Tibial artery (tissue), 4 donors: Measurements from ENCODE around the gene ABLIM2.

Experiments
- DNase-seq, 2 donors: peaks; one replicate each; pipeline ENCODE4 v3.0.0-alpha.2; 2019
- H3K27ac ChIP-seq, 2 donors: fragments of 200-600 bp; sonication (generic) in 1 of 2; 1 replicate in 1 of 2; 2 replicates in 1 of 2; pipeline ENCODE4 v1.5.1; 2018 to 2019; ENCODE audit warnings: mild to moderate bottlenecking in 1 of 2
- H3K27me3 ChIP-seq, 2 donors: fragments of 200-600 bp; sonication (generic) in 1 of 2; one replicate each; pipeline versions ENCODE4 v1.5.1 to v1.6.0; 2016 to 2019
- H3K36me3 ChIP-seq, 3 donors: fragments of 200-600 bp; sonication (generic) in 2 of 3; one replicate each; pipeline ENCODE4 v1.5.1; 2016 to 2019; ENCODE audit warnings: mild to moderate bottlenecking in 2 of 3
- H3K4me1 ChIP-seq, 4 donors: fragments of 200-600 bp; sonication (generic) in 2 of 4; 1 replicate in 3 of 4; 2 replicates in 1 of 4; pipeline ENCODE4 v1.5.1; 2016 to 2019
- H3K4me3 ChIP-seq, 2 donors: fragments of 200-600 bp; sonication (generic) in 1 of 2; 1 replicate in 1 of 2; 2 replicates in 1 of 2; pipeline ENCODE4 v1.5.1; 2018 to 2019; ENCODE audit warnings: mild to moderate bottlenecking in 2 of 2
- H3K9me3 ChIP-seq, 3 donors: fragments of 200-600 bp; sonication (generic) in 1 of 3; one replicate each; pipeline ENCODE4 v1.5.1; 2016 to 2019
- intact Hi-C: fragments of 100-400 bp; cut with DNase I; formaldehyde crosslinking; loops from one replicate; pipeline ENCODE4 v1.15.0; 2023; ENCODE audit warnings: low total_unique reads
- TF ChIP-seq, protein P1 (sequence below), 2 experiments: fragments of 200-600 bp in 1 of 2; fragments of 450-650 bp in 1 of 2; IDR thresholded peaks; one replicate each; pipeline ENCODE4 v1.5.1; 2017 to 2019; ENCODE audit warnings: antibody characterized with exemption in 2 of 2, mild to moderate bottlenecking in 1 of 2, moderate library complexity in 1 of 2

Gene ABLIM2

DNA sequence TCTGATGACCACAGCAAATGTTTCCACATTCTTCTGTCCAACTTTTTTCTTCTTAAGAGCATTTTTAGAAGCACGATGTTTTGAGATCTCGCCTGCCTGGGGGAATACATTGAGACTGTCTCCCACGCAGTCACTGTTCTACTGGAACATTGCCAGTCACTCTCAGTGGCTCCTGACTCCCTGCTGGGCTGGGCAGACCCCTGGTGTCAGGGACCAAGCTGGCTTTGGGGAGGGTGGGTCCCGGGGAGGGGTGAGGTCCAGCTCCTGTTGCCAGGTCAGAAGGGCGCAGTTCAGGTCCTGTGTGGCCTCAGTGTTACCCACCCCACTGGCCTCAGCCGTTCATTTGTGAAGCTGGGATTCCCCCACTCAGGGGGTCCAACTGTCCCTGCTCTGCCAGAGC, 18.9 kb upstream of the ABLIM2 start:
- no peaks in the 10 kb centered on the region for H3K36me3 ChIP-seq
- no peaks in the 10 kb centered on the region for H3K9me3 ChIP-seq
- TF ChIP-seq, protein P1, sequence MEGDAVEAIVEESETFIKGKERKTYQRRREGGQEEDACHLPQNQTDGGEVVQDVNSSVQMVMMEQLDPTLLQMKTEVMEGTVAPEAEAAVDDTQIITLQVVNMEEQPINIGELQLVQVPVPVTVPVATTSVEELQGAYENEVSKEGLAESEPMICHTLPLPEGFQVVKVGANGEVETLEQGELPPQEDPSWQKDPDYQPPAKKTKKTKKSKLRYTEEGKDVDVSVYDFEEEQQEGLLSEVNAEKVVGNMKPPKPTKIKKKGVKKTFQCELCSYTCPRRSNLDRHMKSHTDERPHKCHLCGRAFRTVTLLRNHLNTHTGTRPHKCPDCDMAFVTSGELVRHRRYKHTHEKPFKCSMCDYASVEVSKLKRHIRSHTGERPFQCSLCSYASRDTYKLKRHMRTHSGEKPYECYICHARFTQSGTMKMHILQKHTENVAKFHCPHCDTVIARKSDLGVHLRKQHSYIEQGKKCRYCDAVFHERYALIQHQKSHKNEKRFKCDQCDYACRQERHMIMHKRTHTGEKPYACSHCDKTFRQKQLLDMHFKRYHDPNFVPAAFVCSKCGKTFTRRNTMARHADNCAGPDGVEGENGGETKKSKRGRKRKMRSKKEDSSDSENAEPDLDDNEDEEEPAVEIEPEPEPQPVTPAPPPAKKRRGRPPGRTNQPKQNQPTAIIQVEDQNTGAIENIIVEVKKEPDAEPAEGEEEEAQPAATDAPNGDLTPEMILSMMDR (IDR thresholded peaks at IDR 0.05), result no peak
- peaks cover 0 to 21% of the 10 kb centered on the region in 2 donors for H3K27me3 ChIP-seq
- H3K27ac ChIP-seq, result no peak overlapping the region
- no peak overlapping the region for H3K4me3 ChIP-seq
- intact Hi-C loops, result no loop called here
- no peak for DNase-seq
- H3K4me1 ChIP-seq, result no peaks in the 10 kb centered on the region

DNA sequence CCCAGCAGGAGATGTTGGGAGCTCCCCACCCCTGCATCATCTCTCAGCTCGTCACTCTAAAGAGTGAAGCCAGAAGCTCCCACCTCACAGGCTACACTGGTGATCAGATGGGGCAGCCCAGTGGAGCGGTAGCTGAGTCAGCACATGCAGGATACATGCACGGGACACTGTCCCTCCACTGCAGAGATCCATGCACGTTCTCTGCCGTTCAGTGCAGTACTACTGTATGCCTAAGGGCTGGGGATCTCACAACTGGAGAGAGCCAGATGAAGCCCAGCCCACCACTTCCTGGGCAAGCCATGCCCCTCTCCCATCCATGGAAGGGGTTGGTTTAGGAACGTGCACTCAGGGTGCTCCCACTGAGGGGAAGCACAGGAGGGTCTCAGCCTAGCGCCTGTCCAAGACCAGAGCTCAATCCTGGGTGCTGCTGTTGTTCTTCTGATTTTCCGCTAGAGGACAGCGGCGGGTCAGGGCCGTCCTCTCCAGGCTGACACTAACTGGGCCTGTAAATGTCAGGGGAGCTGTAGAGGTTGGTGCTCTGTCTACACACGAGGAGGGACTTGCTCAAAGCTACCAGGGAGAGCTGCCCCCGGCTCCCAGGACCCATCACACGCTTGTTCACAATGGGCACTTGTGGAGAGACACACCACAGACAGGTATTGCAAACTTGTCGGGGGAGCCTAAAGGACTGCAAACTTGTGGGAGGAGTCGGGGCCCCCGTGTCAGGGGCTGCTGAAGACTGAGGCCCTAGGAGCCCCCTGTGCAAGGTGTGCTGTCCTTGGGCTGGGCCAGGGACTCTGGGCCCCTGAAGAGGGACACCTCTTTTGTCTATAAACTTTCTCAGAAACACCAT, 18.2 kb upstream of the ABLIM2 start:
- Histone ChIP-seq H3K4me3 (no peak overlapping the region), H3K9me3 (no peaks in the 10 kb centered on the region), H3K36me3 (no peaks in the 10 kb centered on the region), H3K27me3 (peaks cover 0 to 18% of the 10 kb centered on the region in 2 donors), H3K4me1 (no peaks in the 10 kb centered on the region), H3K27ac (no peak overlapping the region)
- intact Hi-C loops, result no loop called here
- DNase-seq, result no peak
- TF ChIP-seq, protein P1 (IDR thresholded peaks at IDR 0.05), result peak; percentile 64 to 69

DNA sequence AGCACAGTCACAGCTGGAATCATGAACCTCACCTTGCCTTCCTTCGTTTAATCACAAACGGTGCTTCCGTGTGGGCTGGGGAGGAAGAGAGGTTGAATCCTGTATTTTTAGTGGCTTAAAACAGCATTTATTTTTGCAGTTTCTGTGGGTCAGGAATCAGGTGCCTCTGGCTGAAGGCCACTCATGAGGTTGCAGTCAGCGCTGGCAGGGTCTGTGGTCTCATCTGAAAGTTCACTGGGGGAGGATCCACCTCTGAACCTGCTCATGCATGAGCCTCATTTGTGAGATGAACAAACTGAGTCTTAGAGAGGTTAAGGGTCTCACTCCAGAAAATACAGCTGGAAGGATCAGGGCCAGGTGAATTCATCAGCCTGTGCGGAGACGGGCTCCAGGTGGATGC, 17.1 kb upstream of the ABLIM2 start:
- H3K4me1 ChIP-seq, result no peaks in the 10 kb centered on the region
- no peak overlapping the region for H3K4me3 ChIP-seq
- TF ChIP-seq, protein P1 (IDR thresholded peaks at IDR 0.05), result no peak
- no peak for DNase-seq
- intact Hi-C loops, result no loop called here
- no peak overlapping the region for H3K27ac ChIP-seq
- H3K36me3 ChIP-seq, result no peaks in the 10 kb centered on the region
- no peaks in the 10 kb centered on the region for H3K9me3 ChIP-seq
- peaks cover 0 to 18% of the 10 kb centered on the region in 2 donors for H3K27me3 ChIP-seq

DNA sequence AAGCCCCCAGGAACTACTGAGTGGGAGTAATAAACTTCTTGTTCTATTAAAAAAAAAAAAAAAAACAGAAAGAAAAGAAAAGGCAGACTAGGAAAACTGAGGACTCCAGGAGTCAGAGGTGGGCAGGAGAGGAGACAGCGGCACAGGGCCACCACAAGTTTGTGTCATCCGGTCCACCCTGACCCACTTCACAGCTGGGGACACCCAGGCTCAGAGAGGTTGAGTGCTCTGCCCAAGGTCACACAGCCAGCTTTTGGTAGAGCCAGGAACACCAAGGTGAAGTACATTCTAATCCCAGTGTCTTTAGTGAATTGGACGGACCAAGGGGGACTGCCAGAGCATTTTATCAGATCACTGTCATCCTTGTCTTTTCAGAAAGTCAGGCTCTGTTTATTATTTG, 16.4 kb upstream of the ABLIM2 start:
- Histone ChIP-seq H3K9me3 (no peaks in the 10 kb centered on the region), H3K36me3 (no peaks in the 10 kb centered on the region), H3K27ac (no peak overlapping the region), H3K27me3 (peaks cover 0 to 18% of the 10 kb centered on the region in 2 donors), H3K4me1 (no peaks in the 10 kb centered on the region), H3K4me3 (no peak overlapping the region)
- DNase-seq, result no peak
- intact Hi-C loops, result no loop called here
- TF ChIP-seq, protein P1 (IDR thresholded peaks at IDR 0.05), result no peak

DNA sequence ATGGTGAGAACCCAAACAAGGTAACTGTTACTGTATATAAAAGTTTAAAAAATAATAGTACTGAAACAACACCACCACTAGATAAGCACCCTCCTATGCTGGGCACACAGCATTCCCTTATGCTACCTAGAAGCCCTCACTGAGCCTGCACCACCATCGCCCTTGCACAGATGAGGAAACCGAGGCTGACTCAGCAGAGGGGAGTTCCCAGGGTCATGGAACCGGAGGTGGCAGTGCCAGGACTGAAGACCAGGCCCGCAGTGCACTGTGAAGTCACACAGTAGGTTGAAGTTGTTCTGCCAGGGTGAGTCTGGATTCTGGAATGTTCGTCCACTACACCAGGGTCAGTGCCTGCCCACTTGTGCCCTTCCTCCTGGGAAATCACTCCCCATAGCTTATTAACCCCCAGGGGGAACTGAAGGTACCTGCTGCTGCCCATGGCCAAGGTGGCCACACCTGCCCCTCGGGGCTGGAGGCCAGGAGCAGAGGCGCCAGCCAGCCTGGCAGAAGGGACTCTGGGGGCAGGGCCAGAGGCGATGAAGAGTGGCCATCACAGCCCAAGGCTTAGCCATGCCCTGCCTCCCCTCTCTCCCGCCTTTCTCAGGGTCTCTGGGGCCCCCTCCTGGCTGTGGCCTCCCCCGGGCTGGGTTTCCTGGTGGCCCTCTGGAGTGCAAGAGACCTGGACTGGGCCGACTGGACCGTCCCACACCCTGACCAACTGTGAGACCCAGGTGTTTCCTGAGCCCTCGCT, 15.1 kb upstream of the ABLIM2 start:
- H3K36me3 ChIP-seq, result no peaks in the 10 kb centered on the region
- TF ChIP-seq, protein P1 (IDR thresholded peaks at IDR 0.05), result no peak
- intact Hi-C loops, result no loop called here

More for the DNA sequence above, 15.1 kb upstream of the ABLIM2 start:
- peaks cover 0 to 6% (median 0%) of the 10 kb centered on the region in 3 donors for H3K9me3 ChIP-seq
- no peaks in the 10 kb centered on the region for H3K4me1 ChIP-seq
- H3K4me3 ChIP-seq, result no peak overlapping the region
- H3K27ac ChIP-seq, result no peak overlapping the region
- DNase-seq, result no peak
- peaks cover 0 to 11% of the 10 kb centered on the region in 2 donors for H3K27me3 ChIP-seq
